ENCODE results near the gene EPB41. TPM values are rescaled to one million over a fixed set of nuclear protein-coding genes. Genes with fewer than 3 reads are reported as not detected.

EPB41 gene
- total and polyA plus RNA-seq, 9 of the 15 experiments (the other 6 are each of a cell fraction or from before 2014, with no cell fraction given): 3.7 to 213 (median 141) TPM

GRCh38 chr1:28915031-28915895, 894 bp downstream of the EPB41 start (continued):
- TF ChIP-seq PATZ1 (CRISPR knock-in tag; IDR thresholded peaks at IDR 0.05; ENCODE audit: borderline replicate concordance) (no peak), BCL6 (CRISPR knock-in tag; IDR thresholded peaks at IDR 0.05) (no peak), TAF15 (IDR thresholded peaks at IDR 0.05; ENCODE audit: low read depth, low read length) (no peak), ARID1B (IDR thresholded peaks at IDR 0.05) (no peak), FOXJ3 (CRISPR knock-in tag; IDR thresholded peaks at IDR 0.05) (no peak), CHCHD3 (CRISPR knock-in tag; IDR thresholded peaks at IDR 0.05) (no peak), ZBED1 (IDR thresholded peaks at IDR 0.05) (peak; percentile 34; the same call in 1 of the 2 replicates), TBP (optimal IDR thresholded peaks at IDR 0.05; ENCODE audit: low read depth, low read length) (no peak), STAT5A (IDR thresholded peaks at IDR 0.05; ENCODE audit: borderline replicate concordance, low read length) (no peak), ATF1 (CRISPR knock-in tag; IDR thresholded peaks at IDR 0.05) (no peak), ATF1 (tag; IDR thresholded peaks at IDR 0.05) (no peak), ZKSCAN8 (CRISPR knock-in tag; IDR thresholded peaks at IDR 0.05) (no peak), ZNF77 (CRISPR knock-in tag; IDR thresholded peaks at IDR 0.05) (no peak), CBX5 (IDR thresholded peaks at IDR 0.05; ENCODE audit: borderline replicate concordance, low read depth) (no peak), NCOA2 (IDR thresholded peaks at IDR 0.05; ENCODE audit: partially characterized antibody in 2 of 2) (no peak), ARHGAP35 (IDR thresholded peaks at IDR 0.05; ENCODE audit: partially characterized antibody) (no peak), KDM5B (IDR thresholded peaks at IDR 0.05; ENCODE audit: insufficient replicate concordance, low read depth, low read length) (no peak), NFYB (IDR thresholded peaks at IDR 0.05; ENCODE audit: extremely low read depth, insufficient read length) (no peak), NFIX (CRISPR knock-in tag; IDR thresholded peaks at IDR 0.05; ENCODE audit: low read depth) (no peak), ESRRA (IDR thresholded peaks at IDR 0.05; ENCODE audit: borderline replicate concordance, low read depth) (no peak), FOXP4 (CRISPR knock-in tag; IDR thresholded peaks at IDR 0.05; ENCODE audit: borderline replicate concordance) (0 out of 2 replicates have a peak, but pooled peaks have one; percentile 19), MBD2 (IDR thresholded peaks at IDR 0.05; ENCODE audit: borderline replicate concordance, low read depth) (no peak), MBD1 (CRISPR knock-in tag; IDR thresholded peaks at IDR 0.05) (no peak), TAF9B (IDR thresholded peaks at IDR 0.05; ENCODE audit: partially characterized antibody) (no peak), ZBTB7A (IDR thresholded peaks at IDR 0.05; ENCODE audit: borderline replicate concordance, control insufficient read depth, low read depth, low read length) (no peak)
